Erythroblast (primary cell): ENCODE results near the gene KLHDC10.
"Not testable (repeated sequence)": the region's sequence is repeated elsewhere in the genome, so short reads cannot be mapped to it uniquely, and the experiment has no call there.

Experiments
- DNase-seq, 2 experiments: peaks; one replicate each; lab custom pipeline; 2025; lab: John Stamatoyannopoulos, UW
- GATA1 ChIP-seq: IDR thresholded peaks from 2 replicates; pipeline ENCODE4 v1.6.1; 2011; ENCODE audit warnings: low read depth, mild to moderate bottlenecking, control low read depth, low read length, moderate library complexity
- POLR2A ChIP-seq: IDR thresholded peaks from 2 replicates; pipeline ENCODE4 v1.6.1; 2011; ENCODE audit warnings: mild to moderate bottlenecking, low read length

The KLHDC10 gene

DNA sequence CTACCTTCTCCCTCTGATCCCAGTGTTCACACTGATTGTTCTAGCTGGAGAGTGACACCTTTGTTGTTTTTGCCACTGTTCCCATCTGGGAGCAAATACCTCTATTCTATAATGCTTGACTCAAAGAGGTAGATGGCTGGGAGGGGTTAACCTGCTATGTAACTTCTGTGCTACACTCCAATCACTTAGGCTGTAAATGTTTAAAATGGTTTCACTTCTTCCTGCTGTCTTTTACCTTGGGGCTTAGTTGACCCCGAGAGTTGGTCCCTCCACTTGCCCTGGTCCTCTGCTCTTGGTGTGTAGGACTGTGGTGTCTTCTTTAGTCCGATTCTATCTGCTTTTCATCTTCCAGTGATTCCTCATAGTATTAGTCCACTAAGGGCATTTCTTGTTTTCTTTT, 22.3 kb downstream of the KLHDC10 start:
- TF ChIP-seq GATA1 = no peak
- TF ChIP-seq POLR2A = no peak
- no peak for DNase-seq

DNA sequence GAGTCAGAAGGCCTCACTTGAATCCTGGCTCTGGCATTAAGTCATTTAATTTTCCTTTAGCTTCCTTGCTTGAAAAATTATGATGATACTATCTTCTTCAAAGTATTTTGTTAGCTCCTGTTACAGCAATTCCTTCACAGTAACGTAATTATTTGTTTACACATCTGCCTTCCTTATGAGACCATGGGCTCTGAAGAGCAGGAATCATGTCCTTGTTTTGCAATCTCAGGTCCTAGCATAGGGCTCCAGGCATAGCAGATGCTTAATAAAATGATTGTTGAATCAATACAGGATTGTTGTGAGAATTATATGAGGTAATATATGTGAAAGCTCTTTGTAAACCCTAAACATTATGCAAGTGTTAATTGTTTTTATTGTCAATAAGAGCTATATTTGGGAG, 25.5 kb downstream of the KLHDC10 start:
- TF ChIP-seq POLR2A = no peak
- no peak for TF ChIP-seq GATA1
- DNase-seq = no peak

DNA sequence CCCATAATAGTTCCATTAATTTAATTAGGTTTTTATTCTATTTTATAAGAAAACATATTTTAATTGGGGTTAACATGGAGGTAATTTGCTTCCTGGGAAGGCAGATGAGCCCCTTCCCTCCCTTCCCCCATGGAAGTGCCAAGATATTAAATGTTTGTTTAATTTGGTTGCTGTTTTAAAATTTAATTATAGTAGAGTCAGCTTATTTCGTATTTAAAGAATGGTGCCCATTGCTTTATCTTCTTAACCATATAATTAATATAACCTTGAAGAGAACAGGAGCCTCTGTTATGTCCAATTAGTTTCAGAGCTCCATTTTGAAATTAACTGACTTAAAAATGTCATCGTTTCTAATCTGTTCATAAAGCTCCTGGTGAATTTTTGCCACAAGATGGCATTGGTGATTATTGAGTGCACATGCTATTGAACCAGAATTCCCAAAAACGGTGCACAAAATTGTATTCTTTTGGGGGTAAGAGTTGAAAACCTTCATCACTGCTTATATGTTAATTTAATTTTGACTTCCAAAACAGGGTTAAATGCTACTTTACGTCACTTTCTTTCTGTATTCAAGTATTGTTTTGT, 26.0 kb downstream of the KLHDC10 start:
- TF ChIP-seq GATA1 = no peak
- no peak for TF ChIP-seq POLR2A
- DNase-seq = no peak

DNA sequence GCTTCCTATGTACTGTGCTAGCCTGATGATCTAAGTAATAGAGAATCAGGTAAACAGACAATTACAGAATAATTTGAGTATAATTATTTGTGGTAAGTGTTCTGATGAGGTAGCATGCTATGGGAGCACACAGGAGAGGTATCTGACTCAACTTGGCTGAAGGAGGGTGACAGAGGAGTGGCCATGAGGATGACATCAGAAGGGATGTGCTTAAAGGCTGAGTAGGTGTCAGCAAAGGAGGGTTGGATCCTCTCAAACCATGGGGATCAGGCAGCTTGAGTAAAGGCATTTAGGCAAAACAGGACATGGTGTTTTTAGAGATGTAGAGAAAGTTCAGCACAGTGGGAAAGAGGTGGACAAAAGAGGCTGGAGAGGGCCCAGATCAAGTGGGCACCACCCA, 29.0 kb downstream of the KLHDC10 start:
- TF ChIP-seq POLR2A (no peak), GATA1 (no peak)
- no peak for DNase-seq

DNA sequence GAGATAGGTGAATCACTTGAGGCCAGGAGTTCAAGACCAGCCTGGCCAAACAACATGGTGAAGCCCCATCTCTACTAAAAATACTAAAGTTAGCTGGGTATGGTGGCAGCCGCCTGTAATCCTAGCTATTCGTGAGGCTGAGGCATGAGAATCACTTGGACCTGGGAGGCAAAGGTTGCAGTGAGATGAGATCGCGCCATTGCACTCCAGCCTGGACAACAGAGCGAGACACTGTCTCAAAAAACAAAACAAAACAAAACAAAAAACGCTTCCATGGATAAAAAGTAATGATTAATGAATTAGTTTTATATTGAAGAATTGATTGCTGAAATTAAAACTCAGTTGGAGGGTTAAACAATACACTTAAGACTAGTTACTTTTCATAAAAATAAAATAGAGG, 32.3 kb downstream of the KLHDC10 start:
- TF ChIP-seq GATA1 (no peak), POLR2A (no peak)
- no peak for DNase-seq

DNA sequence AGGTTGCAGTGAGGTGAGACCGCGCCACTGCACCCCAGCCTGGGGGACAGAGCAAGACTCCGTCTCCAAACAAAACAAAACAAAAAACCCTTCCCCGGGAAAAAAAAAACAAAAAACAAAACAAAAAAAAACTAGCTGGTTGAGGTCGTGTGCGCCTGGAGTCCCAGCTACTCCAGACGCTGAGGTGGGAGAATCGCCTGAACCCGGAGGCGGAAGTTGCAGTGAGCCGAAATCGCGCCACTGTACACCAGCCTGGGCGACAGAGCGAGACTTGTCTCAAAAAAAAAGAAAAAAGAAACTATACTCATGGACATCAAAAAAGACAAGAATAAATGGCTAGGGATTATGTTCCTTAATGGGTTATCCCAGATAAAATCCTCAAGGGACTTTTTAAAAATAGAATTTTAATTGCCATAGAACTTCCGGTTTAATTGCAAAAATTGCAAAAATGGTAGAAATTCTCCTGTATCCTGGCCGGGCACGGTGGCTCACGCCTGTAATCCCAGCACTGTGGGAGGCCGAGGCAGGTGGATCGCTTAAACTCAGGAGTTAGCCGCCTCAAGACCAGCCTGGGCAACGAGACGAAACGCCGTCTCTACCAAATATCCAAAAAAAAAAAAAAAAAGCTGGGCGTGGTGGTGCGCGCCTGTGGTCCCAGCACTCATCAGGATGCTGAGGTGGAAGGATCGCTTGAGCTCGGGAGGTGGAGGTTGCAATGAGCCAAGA, 37.8 kb downstream of the KLHDC10 start:
- TF ChIP-seq GATA1 (no peak), POLR2A (no peak)
- no peak for DNase-seq

DNA sequence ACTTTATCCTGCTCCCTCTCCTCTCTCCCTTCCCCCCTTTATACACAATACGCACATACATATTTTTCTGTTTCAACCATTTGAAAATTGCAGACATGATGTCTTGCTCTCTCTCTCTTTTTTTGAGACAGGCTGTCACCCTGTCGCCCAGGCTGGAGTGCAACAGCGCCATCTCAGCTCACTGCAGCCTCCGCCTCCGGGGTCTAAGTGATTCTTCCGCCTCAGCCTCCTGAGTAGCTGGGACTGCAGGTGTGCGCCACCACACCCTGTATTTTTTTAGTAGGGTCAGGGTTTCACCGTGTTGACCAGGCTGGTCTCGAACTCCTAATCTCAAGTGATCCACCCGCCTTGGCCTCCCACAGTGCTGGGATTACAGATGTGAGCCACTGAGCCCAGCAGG, 38.5 kb downstream of the KLHDC10 start:
- TF ChIP-seq POLR2A = no peak
- TF ChIP-seq GATA1 = no peak

DNA sequence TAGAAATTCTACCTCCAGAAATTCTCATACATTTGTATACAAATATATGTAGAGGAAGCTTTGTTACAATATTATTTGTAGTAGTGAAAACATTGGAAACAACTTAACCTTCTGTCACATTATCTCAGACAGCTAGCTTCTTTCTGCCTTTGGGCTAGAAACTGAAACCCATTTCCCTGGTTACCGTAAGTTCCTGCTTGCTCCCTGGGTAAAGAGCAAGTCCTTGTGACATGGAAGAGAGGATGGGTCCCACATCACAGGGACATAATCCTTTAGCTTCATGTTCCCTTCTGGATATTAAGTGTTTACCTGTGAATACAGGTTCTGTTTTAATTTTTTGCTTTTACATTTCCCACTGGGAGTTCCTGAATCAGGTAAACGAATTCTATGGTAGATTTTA, 41.8 kb downstream of the KLHDC10 start:
- DNase-seq = no peak

More for the DNA sequence above, 38.5 kb downstream of the KLHDC10 start:
- DNase-seq = no peak

DNA sequence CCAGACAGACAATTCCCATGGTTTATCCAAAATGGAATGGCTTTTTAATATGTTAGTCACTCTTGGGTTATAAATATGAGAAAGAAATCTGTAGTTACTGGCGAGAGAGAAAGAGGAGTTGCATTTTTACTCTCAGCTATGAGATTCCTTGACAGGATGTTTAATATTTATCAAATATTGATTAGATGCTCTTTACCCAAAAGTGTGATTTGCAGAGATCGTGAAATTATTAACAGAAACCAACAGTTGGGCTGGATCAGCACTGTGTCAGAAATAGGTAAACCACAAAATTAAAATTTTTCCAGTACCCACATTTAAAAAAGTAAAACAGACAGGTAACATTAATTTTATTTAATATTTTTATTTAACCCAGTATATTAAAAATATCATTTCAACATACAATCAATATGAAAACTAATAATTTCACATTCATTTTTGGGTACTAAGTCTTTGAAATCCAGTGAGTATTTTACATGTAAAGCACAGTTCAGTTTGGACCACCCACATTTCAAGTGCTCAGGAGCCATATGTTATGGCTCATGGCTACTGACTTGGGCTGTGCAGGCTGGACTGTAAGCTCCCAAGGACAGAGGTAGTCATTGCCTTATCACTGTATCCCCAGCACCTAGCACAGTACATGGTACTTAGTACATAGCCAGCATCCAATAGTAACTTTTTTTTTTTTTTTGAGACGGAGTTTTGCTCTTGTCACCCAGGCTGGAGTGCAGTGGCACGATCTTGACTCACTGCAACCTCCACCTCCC, 42.5 kb downstream of the KLHDC10 start:
- TF ChIP-seq GATA1 = no peak
- no peak for TF ChIP-seq POLR2A
- no peak for DNase-seq

More for the DNA sequence above, 41.8 kb downstream of the KLHDC10 start:
- no peak for TF ChIP-seq GATA1
- no peak for TF ChIP-seq POLR2A

DNA sequence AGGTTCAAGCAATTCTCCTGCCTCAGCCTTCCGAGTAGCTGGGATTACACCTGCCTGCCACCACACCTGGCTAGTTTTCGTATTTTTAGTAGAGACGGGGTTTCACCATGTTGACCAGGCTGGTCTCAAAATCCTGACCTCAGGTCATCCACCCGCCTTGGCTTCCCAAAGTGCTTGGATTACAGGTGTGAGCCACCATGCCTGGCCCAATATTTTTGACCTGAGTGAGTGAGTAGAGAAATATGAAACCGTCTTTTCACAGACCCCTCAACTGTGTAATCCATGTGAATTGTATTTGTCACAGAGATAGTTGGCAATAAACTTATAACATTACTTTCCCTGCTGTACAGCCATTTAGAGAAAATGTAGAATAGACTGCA, 43.1 kb downstream of the KLHDC10 start:
- not testable (repeated sequence) for DNase-seq

DNA sequence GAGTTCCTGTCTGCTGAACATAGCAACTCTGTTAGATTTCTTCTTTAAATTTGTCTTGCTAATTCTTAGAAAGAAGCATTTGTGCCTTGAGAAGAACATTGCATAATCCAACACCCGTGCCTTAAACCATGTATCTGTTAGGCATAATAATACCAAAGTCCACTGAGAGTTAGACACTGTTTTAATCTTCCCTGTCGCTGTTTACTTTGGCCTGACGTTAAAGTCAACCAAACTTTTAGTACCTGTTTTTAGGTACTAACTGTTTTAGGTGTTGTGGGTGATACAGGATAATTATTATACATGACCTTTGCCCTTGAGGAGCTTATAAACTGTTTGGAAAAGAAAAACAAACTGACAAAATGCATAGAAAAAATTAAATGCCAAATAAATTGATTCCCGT, 43.6 kb downstream of the KLHDC10 start:
- TF ChIP-seq POLR2A (no peak), GATA1 (no peak)

DNA sequence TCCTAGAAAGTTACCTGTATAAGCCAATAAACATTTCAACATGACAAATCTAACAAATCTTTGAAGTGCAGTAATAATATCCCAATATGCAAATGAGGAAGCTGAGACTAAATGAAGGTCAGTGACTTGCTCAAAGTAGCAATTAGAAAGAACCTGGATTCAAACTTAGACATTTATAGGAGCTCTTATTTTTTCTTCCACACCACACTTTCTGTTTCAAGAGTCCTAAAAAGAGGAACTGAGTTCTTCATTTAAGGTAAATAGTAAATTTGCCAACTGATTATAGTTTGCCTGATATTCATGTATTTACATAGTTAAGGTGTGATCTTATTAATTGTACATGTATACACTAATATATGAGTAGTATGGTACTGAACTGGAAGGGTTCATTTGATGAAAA, 44.0 kb downstream of the KLHDC10 start:
- TF ChIP-seq GATA1 (no peak), POLR2A (no peak)
- DNase-seq = no peak

More for the DNA sequence above, 43.6 kb downstream of the KLHDC10 start:
- DNase-seq = no peak

DNA sequence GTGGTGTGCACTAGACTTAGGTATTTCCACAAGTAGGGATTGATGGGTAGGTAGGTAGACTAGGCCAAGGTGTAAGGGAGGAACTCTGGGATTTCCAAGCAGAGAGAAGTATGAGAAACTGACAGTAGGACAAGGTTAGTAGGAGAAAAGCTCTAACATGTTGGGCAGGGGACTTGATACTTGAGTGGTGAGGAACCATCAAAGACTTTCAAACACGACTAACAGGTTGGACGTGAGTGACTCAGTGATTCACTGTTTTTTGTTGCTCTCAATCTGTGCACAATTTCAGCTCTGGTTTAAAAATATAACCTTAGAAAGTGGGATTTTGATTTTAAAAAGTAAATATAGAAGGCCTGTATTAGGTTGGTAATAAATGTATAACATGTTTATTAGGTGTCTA, 44.4 kb downstream of the KLHDC10 start:
- no peak for TF ChIP-seq POLR2A
- TF ChIP-seq GATA1 = no peak
- DNase-seq = no peak

DNA sequence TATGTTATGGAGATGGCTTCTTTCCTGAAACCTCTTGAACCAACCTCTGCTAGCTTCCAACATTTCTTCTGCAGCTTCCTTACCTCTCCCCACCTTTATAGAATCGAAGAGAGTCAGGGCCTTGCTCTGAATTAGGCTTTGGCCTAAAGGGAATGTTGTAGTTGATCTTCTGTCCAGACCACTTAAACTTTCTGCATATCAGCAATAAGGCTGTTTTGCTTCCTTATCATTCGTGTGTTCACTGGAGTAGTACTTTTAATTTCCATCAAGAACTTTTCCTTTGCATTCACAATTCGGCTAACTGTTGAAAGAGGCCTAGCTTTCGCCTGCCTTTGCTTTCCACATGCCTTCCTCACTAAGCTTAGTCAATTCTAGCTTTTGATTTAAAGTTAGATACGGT, 48.0 kb downstream of the KLHDC10 start:
- TF ChIP-seq GATA1 (no peak), POLR2A (no peak)
- no peak for DNase-seq
